Gastrocnemius medialis (tissue), 4 donors: ENCODE results near the gene TMIGD3. TPM values are rescaled to one million over a fixed set of nuclear protein-coding genes. Genes with fewer than 3 reads are reported as not detected.

ENCODE experiments used
- ATAC-seq, 2 donors: fragments of 150-250 bp; one replicate each; pipeline ENCODE4 v1.9.1; 2016
- DNase-seq, 2 donors: peaks; one replicate each; pipeline ENCODE4 v3.0.0-alpha.2; 2019
- H3K27ac ChIP-seq, 4 donors: fragments of 200-600 bp; sonication (generic); 1 replicate in 1 of 4; 2 replicates in 3 of 4; pipeline ENCODE4 v1.5.1; 2016 to 2018; ENCODE audit warnings: mild to moderate bottlenecking in 2 of 4, moderate library complexity in 1 of 4
- H3K27me3 ChIP-seq, 3 donors: fragments of 200-600 bp; sonication (generic) in 2 of 3; 1 replicate in 1 of 3; 2 replicates in 2 of 3; pipeline versions ENCODE4 v1.5.1 to v1.6.0; 2016 to 2019; ENCODE audit warnings: mild to moderate bottlenecking in 1 of 3, moderate library complexity in 1 of 3
- H3K36me3 ChIP-seq, 2 donors: fragments of 200-600 bp; sonication (generic) in 1 of 2; one replicate each; pipeline ENCODE4 v1.5.1; 2017 to 2018
- H3K4me1 ChIP-seq, 2 donors: fragments of 200-600 bp; sonication (generic) in 1 of 2; one replicate each; pipeline ENCODE4 v1.5.1; 2016 to 2017; ENCODE audit warnings: mild to moderate bottlenecking in 2 of 2
- H3K4me3 ChIP-seq, 4 donors: fragments of 200-600 bp; sonication (generic) in 3 of 4; 1 replicate in 1 of 4; 2 replicates in 3 of 4; pipeline ENCODE4 v1.5.1; 2016 to 2019; ENCODE audit warnings: mild to moderate bottlenecking in 2 of 4
- H3K9me3 ChIP-seq, 3 donors: fragments of 200-600 bp; sonication (generic) in 2 of 3; 1 replicate in 1 of 3; 2 replicates in 2 of 3; pipeline ENCODE4 v1.5.1; 2016 to 2019
- CTCF ChIP-seq, 5 experiments: fragments of 450-650 bp in 3 of 5; fragments of 200-600 bp in 2 of 5; sonication (generic) in 2 of 5; IDR thresholded peaks in 4 of 5; conservative IDR thresholded peaks in 1 of 5; 1 replicate in 4 of 5; 2 replicates in 1 of 5; pipeline ENCODE4 v1.5.1; 2016 to 2019; ENCODE audit warnings: antibody characterized with exemption in 5 of 5, mild to moderate bottlenecking in 3 of 5, moderate library complexity in 3 of 5
- POLR2A ChIP-seq, 2 donors: fragments of 450-650 bp; IDR thresholded peaks; one replicate each; pipeline ENCODE4 v1.6.1; 2017; ENCODE audit warnings: antibody characterized with exemption in 2 of 2, mild to moderate bottlenecking in 2 of 2, moderate library complexity in 2 of 2
- in situ Hi-C, 4 donors: fragments of 200-750 bp; cut with MboI; loops; one replicate each; pipeline versions ENCODE4 v1.15.0 to v1.8.0; 2017; ENCODE audit warnings: low sequenced_read_pairs in 4 of 4
- intact Hi-C: fragments of 100-400 bp; cut with DNase I; formaldehyde crosslinking; loops from one replicate; pipeline ENCODE4 v1.15.1; 2023; ENCODE audit warnings: low total_unique reads
- total RNA-seq, 4 donors: library from RNA; depleted of rRNA; stranded (reverse); fragments of >200 nt; gene quantifications; one replicate each; pipeline versions ENCODE4 v1.1.0 to v1.2.3, GENCODE V29; 2016

Gene TMIGD3
- total RNA-seq, 4 donors from 2014 or later, result 0.51 to 0.67 (median 0.55) TPM; not detected in 1

GRCh38 chr1:111441573-111442192 lies 61.8 kb downstream of the TMIGD3 start:
- DNase-seq (no peak), ATAC-seq (no peak)
- in situ Hi-C loops (no loop called here), intact Hi-C loops (loop anchor here (10.0 kb wide), 1 partner anchor 1633 kb away; the partner anchor contains the start of gene LRIG2)
- Histone ChIP-seq H3K27ac (no peak overlapping the region), H3K4me1 (no peaks in the 10 kb centered on the region), H3K36me3 (peaks cover 0 to 96% of the 10 kb centered on the region in 2 donors), H3K4me3 (no peak overlapping the region), H3K9me3 (no peaks in the 10 kb centered on the region), H3K27me3 (no peaks in the 10 kb centered on the region)
- no peak for TF ChIP-seq POLR2A (IDR thresholded peaks at IDR 0.05)
- no peak for TF ChIP-seq CTCF (IDR thresholded peaks at IDR 0.05 in 4 of 5, conservative IDR thresholded peaks at IDR 0.05 in 1 of 5)

GRCh38 chr1:111439461-111440351 lies 63.7 kb downstream of the TMIGD3 start:
- Histone ChIP-seq H3K9me3 (no peaks in the 10 kb centered on the region), H3K4me3 (no peak overlapping the region), H3K36me3 (peaks cover 0 to 76% of the 10 kb centered on the region in 2 donors), H3K27ac (no peak overlapping the region), H3K27me3 (no peaks in the 10 kb centered on the region), H3K4me1 (no peaks in the 10 kb centered on the region)
- DNase-seq (no peak), ATAC-seq (no peak)
- no peak for TF ChIP-seq POLR2A (IDR thresholded peaks at IDR 0.05)
- no peak for TF ChIP-seq CTCF (IDR thresholded peaks at IDR 0.05 in 4 of 5, conservative IDR thresholded peaks at IDR 0.05 in 1 of 5)
- intact Hi-C loops, result loop anchor here (10.0 kb wide), 1 partner anchor 1635 kb away; the partner anchor contains the start of gene LRIG2
- in situ Hi-C loops, result no loop called here

GRCh38 chr1:111436726-111437125 lies 66.7 kb downstream of the TMIGD3 start:
- peaks cover 0 to 46% of the 10 kb centered on the region in 2 donors for H3K36me3 ChIP-seq
- H3K9me3 ChIP-seq, result no peaks in the 10 kb centered on the region
- no peaks in the 10 kb centered on the region for H3K4me1 ChIP-seq
- DNase-seq (no peak), ATAC-seq (no peak)
- H3K27ac ChIP-seq, result no peak overlapping the region
- in situ Hi-C loops (no loop called here), intact Hi-C loops (no loop called here)
- TF ChIP-seq CTCF (IDR thresholded peaks at IDR 0.05 in 4 of 5, conservative IDR thresholded peaks at IDR 0.05 in 1 of 5), result no peak
- TF ChIP-seq POLR2A (IDR thresholded peaks at IDR 0.05), result no peak
- H3K4me3 ChIP-seq, result no peak overlapping the region
- no peaks in the 10 kb centered on the region for H3K27me3 ChIP-seq

Other genes starting within 250 kb of the TMIGD3 start
- not detected for gene CHIA, start 212.8 kb downstream of the TMIGD3 start, total RNA-seq
- under 1 TPM in 3 of 4 donors, not detected in 1; 0.12 to 0.66 (median 0.38) TPM for gene OVGP1, start 75.9 kb downstream of the TMIGD3 start, total RNA-seq
- gene WDR77, start 54.4 kb downstream of the TMIGD3 start, total RNA-seq, result 10 to 100 TPM; 53.3 to 59.2 (median 56.7) TPM
- 100 to 1,000 TPM; 232 to 350 (median 266) TPM for gene ATP5PB, start 54.2 kb downstream of the TMIGD3 start, total RNA-seq
- gene C1orf162, start 29.6 kb downstream of the TMIGD3 start, total RNA-seq, result 1 to 10 TPM; 1.9 to 7.8 (median 6.9) TPM
- gene ADORA3, start within 50 bp of the TMIGD3 start, total RNA-seq, result 1 to 10 TPM; 1.0 to 4.1 (median 2.1) TPM
- 10 to 100 TPM; 49.4 to 72.1 (median 57.9) TPM for gene RAP1A, start 116.2 kb upstream of the TMIGD3 start, total RNA-seq
- gene INKA2, start 235.8 kb upstream of the TMIGD3 start, total RNA-seq, result 10 to 100 TPM in 1 of 4 donors, 1 to 10 TPM in 3; 4.7 to 11.8 (median 5.1) TPM